ENCODE data around the gene SETD7. TPM values are rescaled to one million over a fixed set of nuclear protein-coding genes. Genes with fewer than 3 reads are reported as not detected.

Gene SETD7
- total RNA-seq, 2 experiments from 2014 or later: 23.1 to 23.5 TPM

- Histone ChIP-seq H3K27ac (ENCODE audit: low read depth in 1 of 2, low read length in 2 of 2) (no peak overlapping the region), H3K4me3 (ENCODE audit: low read length) (no peak overlapping the region), H3K9me3 (ENCODE audit: control insufficient read depth in 1 of 2, insufficient read depth in 1 of 2, low read length in 2 of 2) (no peaks in the 10 kb centered on the region), H3K36me3 (ENCODE audit: insufficient read depth, low read length) (no peaks in the 10 kb centered on the region), H3K4me1 (ENCODE audit: insufficient read depth, low read length) (no peaks in the 10 kb centered on the region), H3K27me3 (ENCODE audit: control insufficient read depth in 1 of 2, insufficient read depth in 2 of 2, low read length in 2 of 2) (peaks cover 0 to 8% of the 10 kb centered on the region in 2 experiments)
- DNase-seq: no peak
- Mint-ChIP-seq H3K9me3 (no peaks in the 10 kb centered on the region), H3K4me1 (ENCODE audit: low read depth) (no peaks in the 10 kb centered on the region), H3K27ac (no peak overlapping the region), H3K4me3 (no peak overlapping the region), H3K36me3 (ENCODE audit: low read depth) (no peaks in the 10 kb centered on the region), H3K27me3 (peaks cover 4% of the 10 kb centered on the region)
- intact Hi-C loops (cut with DNase I, micrococcal nuclease): no loop called here
- no peak for ATAC-seq (ENCODE audit: poor library complexity)
- no peak for TF ChIP-seq CTCF (IDR thresholded peaks at IDR 0.05)
- CTCF ChIA-PET: no interaction called here
- POLR2A ChIA-PET: no interaction called here
These were observed 43.1 kb upstream of the SETD7 start for GRCh38 chr4:139599076-139599475.

- H3K4me1 Mint-ChIP-seq (ENCODE audit: low read depth): no peaks in the 10 kb centered on the region
- Histone ChIP-seq H3K9me3 (ENCODE audit: control insufficient read depth in 1 of 2, insufficient read depth in 1 of 2, low read length in 2 of 2) (no peaks in the 10 kb centered on the region), H3K36me3 (ENCODE audit: insufficient read depth, low read length) (no peaks in the 10 kb centered on the region), H3K27me3 (ENCODE audit: control insufficient read depth in 1 of 2, insufficient read depth in 2 of 2, low read length in 2 of 2) (peaks cover 3 to 8% of the 10 kb centered on the region in 2 experiments), H3K4me3 (ENCODE audit: low read length) (no peak overlapping the region), H3K27ac (ENCODE audit: low read depth in 1 of 2, low read length in 2 of 2) (no peak overlapping the region), H3K4me1 (ENCODE audit: insufficient read depth, low read length) (no peaks in the 10 kb centered on the region)
- H3K27ac Mint-ChIP-seq: no peak overlapping the region
- H3K27me3 Mint-ChIP-seq: peaks cover 4% of the 10 kb centered on the region
- TF ChIP-seq CTCF (IDR thresholded peaks at IDR 0.05): no peak
- intact Hi-C loops (cut with DNase I, micrococcal nuclease): no loop called here
- no peak for DNase-seq
- ChIA-PET POLR2A (no interaction called here), CTCF (no interaction called here)
- H3K9me3 Mint-ChIP-seq: no peaks in the 10 kb centered on the region
- no peak for ATAC-seq (ENCODE audit: poor library complexity)
- H3K36me3 Mint-ChIP-seq (ENCODE audit: low read depth): no peaks in the 10 kb centered on the region
- no peak overlapping the region for H3K4me3 Mint-ChIP-seq
These were observed 40.8 kb upstream of the SETD7 start for GRCh38 chr4:139596684-139597279.

GRCh38 chr4:139596034-139596683 is 40.1 kb upstream of the SETD7 start:
- Histone ChIP-seq H3K27ac (ENCODE audit: low read depth in 1 of 2, low read length in 2 of 2) (no peak overlapping the region), H3K27me3 (ENCODE audit: control insufficient read depth in 1 of 2, insufficient read depth in 2 of 2, low read length in 2 of 2) (peaks cover 3 to 8% of the 10 kb centered on the region in 2 experiments), H3K9me3 (ENCODE audit: control insufficient read depth in 1 of 2, insufficient read depth in 1 of 2, low read length in 2 of 2) (no peaks in the 10 kb centered on the region), H3K4me1 (ENCODE audit: insufficient read depth, low read length) (no peaks in the 10 kb centered on the region), H3K4me3 (ENCODE audit: low read length) (no peak overlapping the region), H3K36me3 (ENCODE audit: insufficient read depth, low read length) (no peaks in the 10 kb centered on the region)
- intact Hi-C loops (cut with DNase I, micrococcal nuclease): no loop called here
- H3K4me1 Mint-ChIP-seq (ENCODE audit: low read depth): no peaks in the 10 kb centered on the region
- ChIA-PET CTCF (no interaction called here), POLR2A (no interaction called here)
- no peak overlapping the region for H3K4me3 Mint-ChIP-seq
- no peak for TF ChIP-seq CTCF (IDR thresholded peaks at IDR 0.05)
- no peaks in the 10 kb centered on the region for H3K9me3 Mint-ChIP-seq
- H3K36me3 Mint-ChIP-seq (ENCODE audit: low read depth): no peaks in the 10 kb centered on the region
- no peak for DNase-seq
- peaks cover 4% of the 10 kb centered on the region for H3K27me3 Mint-ChIP-seq
- ATAC-seq (ENCODE audit: poor library complexity): no peak
- no peak overlapping the region for H3K27ac Mint-ChIP-seq

Measured in CD4-positive, alpha-beta T cell (primary cell).